GM19397 (cell line): Measurements from ENCODE around the gene TRAPPC6A.
A peak's percentile ranks its signal among the peaks of the same experiment; 100 is the strongest.

Experiments
- ATAC-seq: cut with Tn5 transposase; IDR thresholded peaks from one replicate; pipeline ENCODE4 v1.9.1; 2021; ENCODE audit warnings: mild to moderate bottlenecking, moderate library complexity; ENCODE audit not compliant: unreplicated experiment

TRAPPC6A gene

DNA sequence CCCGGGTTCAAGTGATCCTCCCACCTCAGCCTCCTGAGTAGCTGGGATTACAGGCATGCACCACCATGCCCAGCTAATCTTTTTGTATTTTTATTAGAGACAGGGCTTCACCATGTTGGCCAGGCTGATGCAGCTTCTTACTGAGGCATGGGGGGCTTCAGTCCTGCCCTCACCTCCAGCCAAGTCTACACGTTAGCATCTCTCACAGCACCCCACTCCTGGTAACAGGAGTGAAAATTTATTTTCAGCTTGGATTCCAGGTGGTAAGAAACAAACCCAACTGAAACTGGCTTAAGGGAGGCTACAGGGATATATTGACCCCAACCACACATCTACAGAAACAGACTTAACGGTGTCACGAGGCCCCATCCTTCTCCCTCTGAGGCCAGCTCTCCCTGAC is 27.9 kb downstream of the TRAPPC6A start:
- ATAC-seq, result no peak

DNA sequence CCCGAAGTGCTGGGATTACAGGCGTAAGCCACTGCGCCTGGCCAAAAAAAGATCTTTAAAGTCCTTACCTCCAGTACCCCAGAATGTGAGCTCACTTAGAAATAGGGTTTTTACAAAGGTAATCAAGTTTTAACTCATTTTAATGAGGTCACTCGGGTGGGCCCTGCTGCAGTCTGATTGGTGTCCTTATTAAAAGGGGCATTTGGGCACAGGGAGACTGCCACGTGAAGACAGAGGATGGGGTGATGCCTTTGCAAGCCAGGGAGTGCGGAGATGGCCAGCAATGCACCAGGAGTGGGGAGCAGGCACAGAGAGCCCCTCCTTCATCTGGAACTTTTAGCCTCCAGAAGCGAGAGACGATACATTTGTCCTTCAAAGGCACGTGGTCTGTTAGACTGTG is 28.9 kb downstream of the TRAPPC6A start:
- no peak for ATAC-seq

DNA sequence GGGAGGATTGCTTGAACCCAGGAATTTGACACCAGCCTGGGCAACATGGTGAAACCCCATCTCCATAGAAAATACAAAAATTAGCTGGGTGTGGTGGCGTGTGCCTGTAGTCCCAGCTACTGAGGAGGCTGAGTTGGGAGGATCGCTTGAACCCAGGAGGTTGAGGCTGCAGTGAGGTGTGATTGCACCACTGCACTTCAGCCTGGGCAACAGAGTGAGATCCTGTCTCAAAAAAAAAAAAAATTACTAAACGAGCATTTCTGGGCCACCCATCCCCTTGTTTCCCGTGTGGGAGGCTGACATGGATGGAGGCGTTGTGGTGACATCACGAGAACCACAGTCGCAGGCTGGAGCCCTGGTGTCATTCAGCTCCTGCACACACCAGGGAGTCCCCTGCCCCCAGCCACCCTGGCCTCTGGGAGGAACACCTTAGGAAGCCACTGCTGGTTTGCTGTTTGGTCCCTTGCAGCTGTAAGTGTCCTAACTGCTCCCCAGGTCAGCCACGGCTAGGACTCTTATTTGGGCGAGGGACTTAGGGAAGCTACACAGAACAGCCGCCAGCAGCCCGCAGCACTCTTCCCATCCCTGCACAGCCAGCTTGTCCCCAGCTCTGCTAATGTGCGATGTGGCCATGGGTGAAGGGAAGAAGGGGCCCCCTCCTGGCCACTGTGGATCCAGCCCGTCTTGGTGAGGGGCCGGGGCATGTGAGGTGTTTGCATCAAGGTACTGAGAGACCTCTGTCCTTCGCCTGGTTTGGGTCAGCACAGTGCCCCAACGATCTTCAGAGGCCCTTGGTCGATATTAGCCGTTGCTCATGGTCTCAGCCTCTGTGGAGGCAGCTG is 30.0 kb downstream of the TRAPPC6A start:
- ATAC-seq, result no peak

DNA sequence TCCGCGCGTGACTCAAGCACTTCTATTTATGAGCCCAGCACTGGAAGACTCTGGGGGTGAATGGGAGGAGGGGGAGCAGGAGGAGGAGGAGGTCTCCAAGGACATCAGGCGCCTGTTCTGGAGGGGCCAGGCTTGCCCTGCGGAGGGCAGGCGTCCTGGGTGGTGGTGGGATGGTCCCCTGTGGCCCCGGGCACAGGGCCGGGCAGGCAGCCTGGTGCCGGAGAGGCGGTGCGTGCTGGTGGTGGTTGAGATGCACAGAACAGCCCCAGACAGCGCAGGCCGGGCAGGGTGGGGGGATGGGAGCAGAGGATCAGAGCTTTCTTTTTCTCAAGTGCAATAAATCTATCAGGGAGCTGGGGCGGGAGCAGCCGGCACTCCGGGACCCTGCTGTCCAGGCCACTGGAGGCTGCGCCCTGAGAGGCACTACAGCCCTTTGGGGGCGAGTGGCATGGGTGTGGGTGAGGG is 31.3 kb downstream of the TRAPPC6A start:
- ATAC-seq, result no peak

DNA sequence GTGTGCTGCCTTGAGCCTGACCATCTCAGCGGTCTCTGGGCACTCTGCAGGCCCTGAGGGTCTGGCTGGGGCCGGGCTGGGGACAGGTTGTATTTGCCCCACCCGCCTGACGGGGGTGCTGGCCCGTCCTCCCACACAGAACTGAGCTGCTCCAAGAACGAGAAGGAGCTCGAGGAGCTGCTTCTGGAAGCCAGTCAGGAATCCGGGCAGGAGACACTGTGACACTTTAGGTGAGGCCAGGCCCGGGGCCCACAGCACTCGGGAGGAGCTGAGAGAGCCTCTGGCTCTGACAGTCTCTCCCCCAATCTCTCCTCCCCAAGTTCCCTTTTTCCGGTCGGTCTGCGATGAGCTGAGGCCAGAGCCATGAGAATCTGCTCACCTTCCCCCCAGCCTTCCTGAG is 31.8 kb downstream of the TRAPPC6A start:
- no peak for ATAC-seq

DNA sequence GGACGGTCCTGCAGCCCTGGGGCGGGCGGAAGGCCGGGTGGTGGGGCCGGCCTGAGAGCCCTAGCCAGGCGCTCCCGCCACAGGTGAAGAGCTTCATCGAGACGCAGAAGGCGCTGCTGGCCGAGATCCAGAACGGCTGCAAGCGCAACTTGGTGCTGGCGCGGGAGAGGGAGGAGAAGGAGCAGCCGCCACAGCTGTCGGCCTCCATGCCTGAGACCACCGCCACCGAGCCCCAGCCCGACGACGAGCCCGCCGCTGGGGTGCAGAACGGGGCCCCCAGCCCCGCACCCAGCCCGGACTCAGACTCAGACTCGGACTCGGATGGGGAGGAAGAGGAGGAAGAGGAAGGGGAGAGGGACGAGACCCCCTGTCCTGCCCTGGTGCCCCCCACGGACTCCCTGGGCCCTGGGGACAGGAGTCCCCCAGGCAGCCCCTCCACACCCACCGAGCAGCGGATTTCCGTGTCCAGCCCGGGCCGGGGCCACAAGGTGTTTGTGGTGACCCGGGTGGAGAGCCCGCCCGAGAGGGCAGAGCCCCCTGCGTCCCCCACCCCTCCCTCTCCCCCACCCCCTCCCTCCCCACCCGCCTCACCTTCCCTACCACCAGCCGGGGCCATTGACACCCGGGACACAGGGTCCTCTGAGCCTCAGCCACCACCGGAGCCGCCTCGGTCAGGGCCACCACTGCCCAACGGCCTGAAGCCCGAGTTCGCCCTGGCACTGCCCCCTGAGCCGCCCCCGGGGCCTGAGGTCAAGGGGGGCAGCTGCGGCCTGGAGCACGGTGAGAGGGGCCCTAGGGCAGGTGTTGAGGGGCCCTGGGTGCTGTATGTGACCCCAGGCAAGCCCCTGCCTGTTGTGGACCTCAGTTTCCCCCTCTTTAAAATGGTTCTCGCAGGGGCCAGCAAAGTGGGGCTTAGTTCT is 32.5 kb downstream of the TRAPPC6A start:
- ATAC-seq, result no peak

DNA sequence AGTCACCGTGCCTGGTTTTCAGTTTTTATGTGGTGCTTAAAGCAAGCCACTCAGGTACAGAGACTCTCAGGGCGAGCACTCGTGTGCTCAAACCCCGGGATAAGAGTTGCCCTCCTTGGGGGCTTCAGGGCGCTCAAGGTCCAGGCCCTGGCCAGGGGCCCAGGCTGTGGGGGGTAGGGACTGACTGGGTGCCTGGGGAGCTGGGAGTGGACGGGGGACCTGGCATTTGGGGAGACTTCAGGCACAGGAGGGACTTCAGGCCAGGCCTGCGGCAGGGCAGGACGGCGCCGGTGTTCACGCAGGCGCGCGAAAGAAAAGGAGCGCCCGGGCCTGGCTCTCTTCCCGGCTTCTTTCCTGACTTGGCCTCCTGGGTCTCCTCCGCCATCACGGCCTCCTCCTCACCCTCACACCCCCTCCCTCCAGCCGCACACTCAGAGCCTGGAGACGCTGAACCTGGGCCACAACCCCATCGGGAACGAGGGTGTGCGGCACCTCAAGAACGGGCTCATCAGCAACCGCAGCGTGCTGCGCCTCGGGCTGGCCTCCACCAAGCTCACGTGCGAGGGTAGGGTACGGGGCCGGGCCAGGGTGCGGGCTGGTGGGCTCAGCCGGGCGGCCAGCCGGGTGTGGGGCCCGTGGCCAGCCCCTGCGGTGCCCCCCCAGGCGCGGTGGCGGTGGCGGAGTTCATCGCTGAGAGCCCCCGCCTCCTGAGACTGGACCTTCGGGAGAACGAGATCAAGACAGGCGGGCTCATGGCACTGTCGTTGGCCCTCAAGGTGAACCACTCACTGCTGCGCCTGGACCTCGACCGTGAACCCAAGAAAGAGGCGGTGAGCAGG is 33.4 kb downstream of the TRAPPC6A start:
- ATAC-seq, result no peak

DNA sequence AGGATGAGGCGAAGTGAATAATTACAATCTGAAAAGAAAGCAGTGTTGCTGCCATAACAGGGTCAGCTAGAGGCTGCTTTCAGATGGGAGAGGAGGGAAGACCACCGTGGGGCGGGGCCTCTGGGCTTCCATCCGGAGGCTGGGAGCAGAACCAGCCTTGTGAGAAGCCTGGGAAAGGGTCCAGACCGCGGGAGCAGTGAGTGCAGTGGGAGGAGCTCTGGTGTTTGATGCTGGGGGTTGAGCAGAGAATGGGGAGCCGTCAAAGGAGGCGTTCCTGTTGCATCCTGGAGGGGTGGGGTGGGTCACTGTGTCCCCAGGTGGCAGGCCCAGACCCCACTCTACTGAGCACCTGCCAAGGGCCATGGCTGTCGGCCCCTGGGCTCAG is 35.3 kb downstream of the TRAPPC6A start:
- ATAC-seq, result no peak

DNA sequence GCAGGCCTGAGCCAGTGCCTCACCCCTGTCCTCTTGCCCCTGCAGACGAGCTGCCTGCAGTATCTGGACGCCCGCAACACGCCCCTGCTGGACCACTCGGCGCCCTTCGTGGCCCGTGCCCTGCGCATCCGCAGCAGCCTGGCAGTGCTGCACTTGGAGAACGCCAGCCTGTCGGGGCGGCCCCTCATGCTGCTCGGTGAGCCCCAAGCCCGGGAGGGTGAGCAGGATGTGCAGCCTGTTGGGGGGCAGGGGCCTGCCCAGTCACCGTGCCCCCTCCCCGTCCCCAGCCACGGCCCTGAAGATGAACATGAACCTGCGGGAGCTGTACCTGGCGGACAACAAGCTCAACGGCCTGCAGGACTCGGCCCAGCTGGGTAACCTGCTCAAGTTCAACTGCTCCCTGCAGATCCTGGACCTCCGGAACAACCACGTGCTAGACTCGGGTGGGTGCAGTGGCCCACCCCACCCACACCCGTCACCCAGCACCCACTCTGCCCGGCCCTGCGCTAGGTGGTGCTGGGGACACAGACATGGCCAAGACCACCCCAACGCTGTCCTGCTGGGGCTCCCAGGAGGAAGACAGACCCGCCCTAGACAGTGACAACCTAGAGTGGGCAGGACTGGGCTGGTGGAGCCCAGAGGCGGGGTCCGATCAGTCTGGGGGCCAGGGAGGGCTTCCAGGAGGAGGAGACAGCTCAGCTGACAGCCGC is 35.9 kb downstream of the TRAPPC6A start:
- no peak for ATAC-seq

DNA sequence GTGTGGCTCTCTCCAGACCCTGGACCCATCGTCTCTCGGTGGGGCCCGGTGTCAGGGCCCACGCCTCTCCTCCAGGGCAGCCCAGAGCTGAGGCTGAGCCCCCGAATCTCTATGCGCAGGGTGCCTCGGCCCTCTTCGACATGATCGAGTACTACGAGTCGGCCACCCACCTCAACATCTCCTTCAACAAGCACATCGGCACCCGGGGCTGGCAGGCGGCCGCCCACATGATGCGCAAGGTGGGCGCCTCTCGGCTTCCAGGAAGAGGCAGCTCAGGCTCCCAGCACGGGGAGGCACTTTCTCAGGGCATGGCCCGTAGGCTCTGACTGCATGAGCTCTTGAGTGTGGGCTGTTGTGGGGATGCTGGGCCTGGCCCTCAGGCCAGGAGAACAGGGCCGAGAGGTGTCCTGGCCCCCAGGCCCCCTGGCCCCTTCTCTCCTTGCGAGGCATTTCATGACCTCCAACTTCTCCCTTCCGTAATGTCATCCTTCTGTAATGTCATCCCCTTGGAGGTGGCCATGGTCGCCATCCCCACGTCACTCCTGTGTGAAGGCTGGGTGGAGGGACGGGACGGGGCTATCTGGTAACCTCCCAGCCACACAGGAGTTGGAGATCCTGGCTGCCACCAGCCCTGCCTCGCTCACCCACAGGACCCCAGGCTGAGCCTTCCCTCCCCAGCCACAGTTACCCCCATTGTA is 36.7 kb downstream of the TRAPPC6A start:
- ATAC-seq, result no peak

DNA sequence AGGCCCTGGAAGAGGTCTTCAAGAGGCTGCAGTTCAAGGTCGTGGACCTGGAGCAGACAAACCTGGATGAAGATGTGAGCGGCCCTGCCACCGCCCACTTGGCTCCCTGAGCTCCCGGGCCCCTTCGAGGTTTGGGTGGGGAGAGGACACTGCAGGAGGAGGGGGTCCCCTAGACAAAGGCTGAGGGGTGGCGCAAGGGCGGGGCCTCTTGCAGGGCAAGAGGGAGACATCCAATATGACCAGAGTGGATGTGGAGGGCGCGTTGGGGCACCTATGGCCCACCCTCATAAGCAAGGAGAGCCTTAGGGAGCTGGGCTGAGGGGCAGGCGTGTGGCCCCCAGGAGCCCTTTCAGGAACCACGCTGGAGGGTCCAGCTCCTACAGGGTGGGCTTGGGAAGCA is 37.5 kb downstream of the TRAPPC6A start:
- no peak for ATAC-seq

DNA sequence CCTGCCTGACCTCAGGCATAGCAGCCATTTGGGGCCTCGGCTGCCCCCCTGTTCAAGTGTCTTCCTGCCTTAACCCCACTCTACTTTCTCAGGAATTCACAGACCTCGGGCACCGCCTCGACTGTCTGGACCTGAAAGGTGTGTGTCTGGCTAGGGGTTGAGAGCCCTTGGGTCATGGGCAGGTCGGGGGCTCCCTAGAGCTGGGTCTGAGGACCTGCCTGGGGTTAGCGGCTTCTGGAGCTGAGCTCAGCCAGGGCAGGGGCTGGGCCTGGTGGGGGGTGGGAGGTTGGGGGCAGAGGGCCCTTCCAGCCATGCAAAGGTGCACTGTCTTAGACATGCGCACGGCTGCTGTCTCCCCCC is 37.9 kb downstream of the TRAPPC6A start:
- ATAC-seq, result no peak

DNA sequence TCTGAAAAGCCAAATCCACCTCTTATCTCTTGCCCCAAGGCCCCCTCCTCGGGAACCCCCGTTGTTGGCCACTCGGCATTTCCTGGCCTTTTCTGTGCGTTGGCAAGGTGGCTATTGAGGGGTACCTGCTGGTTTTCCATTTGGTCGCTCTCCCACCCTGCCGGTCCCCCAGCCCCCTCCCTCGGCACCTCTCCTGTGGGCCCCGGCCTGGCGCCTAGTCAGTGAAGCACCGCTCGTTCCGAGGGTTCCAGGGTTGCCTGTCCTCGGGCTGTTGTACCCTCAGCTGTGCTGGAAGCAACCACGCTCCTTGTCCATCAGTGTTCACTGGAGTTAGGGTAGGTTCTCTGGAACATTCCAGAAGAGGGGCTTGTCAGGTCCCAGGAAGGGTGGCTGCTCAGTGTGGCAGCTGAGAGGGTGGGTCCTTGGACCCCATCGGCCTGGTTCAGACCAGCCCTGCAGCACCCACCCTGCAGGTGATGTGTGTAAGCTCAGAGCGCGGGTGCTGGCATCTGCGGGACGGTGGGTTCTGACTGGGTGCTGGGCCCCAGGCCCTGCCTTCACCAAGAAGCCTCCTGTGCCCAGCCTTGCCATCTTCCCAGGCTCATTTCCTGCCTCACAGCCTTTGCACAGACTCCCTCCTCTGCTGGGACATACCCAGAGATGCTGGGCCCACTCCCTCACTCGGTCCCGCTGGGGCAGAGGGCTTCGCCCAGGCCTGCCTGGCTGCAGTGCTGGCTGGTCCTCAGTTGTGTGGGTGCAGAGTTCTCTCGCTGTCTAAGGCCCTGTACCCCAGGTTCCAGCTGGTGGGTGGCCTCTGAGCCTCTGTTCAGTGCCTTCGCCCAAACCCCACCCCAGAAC is 38.5 kb downstream of the TRAPPC6A start:
- ATAC-seq, result no peak

DNA sequence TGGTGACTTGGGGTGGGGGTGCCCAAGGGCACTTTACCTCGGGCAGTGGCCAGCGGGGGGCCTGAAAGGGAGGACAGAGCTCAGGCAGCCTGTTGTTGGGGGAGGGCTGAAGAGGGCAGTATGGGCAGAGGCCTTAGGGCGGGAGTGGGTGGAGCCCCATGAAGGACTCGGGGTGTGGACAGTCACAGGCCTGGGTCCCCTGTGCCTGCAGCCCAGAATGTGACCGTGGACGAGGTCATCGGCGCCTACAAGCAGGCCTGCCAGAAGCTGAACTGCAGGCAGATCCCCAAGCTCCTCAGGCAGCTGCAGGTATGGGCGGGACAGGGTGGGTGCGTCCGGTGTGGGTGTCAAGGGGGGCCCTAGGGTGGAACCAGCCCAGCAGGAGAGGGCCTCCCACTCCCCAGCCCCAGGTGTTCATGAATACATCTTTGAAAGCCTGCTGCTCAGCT is 39.7 kb downstream of the TRAPPC6A start:
- no peak for ATAC-seq

DNA sequence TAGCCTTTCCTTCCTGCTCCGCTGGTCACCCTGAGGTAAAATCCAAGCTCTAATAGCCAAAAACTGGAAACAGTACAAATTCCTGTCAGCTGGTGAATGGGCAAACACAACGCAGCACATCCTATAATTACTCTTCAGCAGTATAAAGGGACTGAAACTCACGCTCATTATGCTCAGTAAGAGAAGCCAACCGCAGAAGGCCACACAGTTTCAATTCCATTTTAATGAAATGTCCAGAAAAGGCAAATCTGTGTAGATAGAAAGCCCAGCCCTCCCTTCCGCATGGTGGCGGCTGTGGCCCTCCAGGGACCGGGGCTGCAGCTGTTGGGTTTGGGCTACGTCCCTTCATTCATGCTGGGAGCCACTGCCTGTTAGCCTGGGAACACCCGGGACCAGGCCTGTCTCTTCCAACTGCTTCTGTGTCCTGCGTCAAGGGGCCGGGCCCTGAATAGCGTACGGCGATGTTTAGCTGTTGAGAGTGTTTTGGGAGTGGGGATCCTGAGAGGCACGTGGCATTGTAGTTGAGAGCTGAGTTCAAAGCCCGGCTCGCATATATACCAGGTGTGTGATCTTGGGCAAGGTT is 40.8 kb downstream of the TRAPPC6A start:
- peak; percentile 71 for ATAC-seq

DNA sequence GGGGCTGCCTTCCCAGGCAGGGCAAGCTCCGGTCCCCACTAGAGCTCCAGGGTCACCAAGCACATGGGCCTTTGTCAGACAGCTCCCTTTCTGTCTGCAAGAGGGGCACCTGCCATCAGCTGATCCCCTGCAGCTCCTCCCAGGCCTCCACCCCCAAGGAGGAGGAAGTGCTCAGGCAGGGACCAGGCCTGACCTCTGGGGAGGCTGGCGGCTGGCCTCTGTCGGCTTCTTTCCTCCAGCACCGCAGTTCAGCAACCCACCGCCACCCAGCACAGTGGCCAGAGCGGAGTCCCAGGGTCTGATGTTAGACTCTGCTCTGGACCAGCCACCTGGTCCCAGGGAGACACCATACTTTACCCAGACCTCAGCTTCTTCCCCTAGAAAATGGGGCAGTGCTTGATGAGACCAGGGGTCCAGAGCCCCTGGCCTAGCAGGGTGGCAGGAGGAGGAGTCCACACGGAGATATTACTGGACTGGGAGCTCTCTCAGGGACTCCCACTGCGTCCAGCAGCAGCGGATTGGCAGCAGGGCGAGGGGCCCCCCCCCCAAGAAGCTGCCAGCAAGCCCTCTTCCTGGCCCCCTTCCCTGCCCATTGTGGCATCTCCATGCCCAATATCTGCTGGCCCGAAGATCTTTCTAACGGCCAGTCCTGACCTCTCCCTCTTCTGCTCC is 41.4 kb downstream of the TRAPPC6A start:
- no peak for ATAC-seq

DNA sequence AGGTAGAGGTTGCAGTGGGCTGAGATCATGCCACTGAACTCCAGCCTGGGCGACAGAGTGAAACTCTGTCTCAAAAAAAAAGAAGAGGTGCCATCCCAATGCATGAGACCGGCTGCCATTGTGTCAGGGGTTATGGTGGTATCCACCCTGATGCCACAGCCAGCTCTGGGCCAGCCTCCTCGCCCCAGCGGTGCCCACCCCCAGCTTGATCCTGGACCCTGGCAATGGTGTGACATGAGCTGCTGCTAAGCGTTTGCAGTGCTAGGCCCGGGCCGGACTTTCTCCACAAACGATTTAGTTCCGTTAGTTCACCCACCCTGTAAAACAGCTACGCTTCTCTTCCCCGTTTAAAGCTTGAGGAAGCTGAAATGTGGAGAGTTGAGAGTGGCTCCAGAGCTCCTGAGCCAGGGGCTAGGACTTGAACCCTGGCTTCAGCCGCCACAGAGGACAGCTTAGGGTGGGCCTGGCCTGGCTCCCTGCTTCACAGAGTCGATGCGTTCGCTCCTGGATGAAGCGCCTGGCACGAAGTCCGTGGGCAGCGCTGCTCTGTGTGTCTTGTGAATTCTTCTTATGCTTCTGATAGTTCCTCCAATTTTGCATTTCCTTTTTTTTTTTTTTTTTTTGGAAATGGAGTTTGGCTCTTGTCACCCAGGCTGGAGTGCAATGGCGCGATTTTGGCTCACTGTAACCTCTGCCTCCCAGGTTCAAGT is 42.7 kb downstream of the TRAPPC6A start:
- ATAC-seq, result no peak
